H1 (cell line): ENCODE measurements around the gene SLC2A4RG. TPM values are rescaled to one million over a fixed set of nuclear protein-coding genes. Genes with fewer than 3 reads are reported as not detected.

Source experiments
- CTCF ChIA-PET: fragments of 300-600 bp; sonication (Branson Sonifier 250); formaldehyde crosslinking; loops from one replicate; lab custom pipeline; 2021; ENCODE audit not compliant: partially characterized antibody; lab: Charles Lee
- POLR2A ChIA-PET: fragments of 300-600 bp; sonication (Branson Sonifier 250); formaldehyde crosslinking; loops from one replicate; lab custom pipeline; 2021; ENCODE audit warnings: inconsistent platforms; ENCODE audit not compliant: partially characterized antibody; lab: Charles Lee
- DNase-seq, 2 experiments: peaks; one replicate each; pipeline versions ENCODE4 v3.0.0 to v3.0.0-alpha.2; 2010 to 2022; ENCODE audit warnings: low spot score in 2 of 2, low read depth in 1 of 2, mixed read lengths in 1 of 2
- FAIRE-seq: peaks from 2 replicates; lab custom pipeline; 2011; peaks lifted over from hg19 to GRCh38; lab: Jason Lieb, UNC
- H2AFZ ChIP-seq: 2 replicates; pipeline ENCODE4 v1.8.1; 2012; ENCODE audit warnings: low read length, inconsistent platforms
- H2AK5ac ChIP-seq: 2 replicates; pipeline ENCODE4 v1.6.1; 2013; ENCODE audit warnings: low read depth, low read length
- H2BK120ac ChIP-seq: replicated peaks from 2 replicates; pipeline ENCODE3; 2013; ENCODE audit warnings: low read depth, low read length, inconsistent platforms
- H2BK12ac ChIP-seq: 2 replicates; pipeline ENCODE4 v1.6.1; 2013; ENCODE audit warnings: low read depth, low read length
- H2BK15ac ChIP-seq: 2 replicates; pipeline ENCODE4 v1.6.1; 2013; ENCODE audit warnings: low read length
- H2BK20ac ChIP-seq: 2 replicates; pipeline ENCODE4 v1.6.1; 2013; ENCODE audit warnings: low read length
- H2BK5ac ChIP-seq: 2 replicates; pipeline ENCODE4 v1.6.1; 2013; ENCODE audit warnings: low read depth, low read length
- H3K14ac ChIP-seq: 2 replicates; pipeline ENCODE4 v1.6.1; 2013; ENCODE audit warnings: inconsistent platforms; ENCODE audit not compliant: insufficient read length
- H3K18ac ChIP-seq: 2 replicates; pipeline ENCODE4 v1.6.1; 2013; ENCODE audit warnings: low read length; ENCODE audit errors: extremely low read depth
- H3K23ac ChIP-seq: 2 replicates; pipeline ENCODE4 v1.6.1; 2013; ENCODE audit warnings: inconsistent platforms; ENCODE audit not compliant: insufficient read length
- H3K23me2 ChIP-seq: 2 replicates; pipeline ENCODE4 v1.6.1; 2013; ENCODE audit warnings: low read depth, low read length
- H3K27ac ChIP-seq: 2 replicates; pipeline ENCODE4 v1.6.1; 2011; ENCODE audit warnings: low read depth, low read length, inconsistent platforms
- H3K27me3 ChIP-seq, 4 experiments: replicated peaks in 1 of 4; 1 replicate in 1 of 4; 2 replicates in 3 of 4; pipeline versions ENCODE4 v1.6.1 to v1.8.1; 2011 to 2013; ENCODE audit warnings: low read length in 3 of 4, mild to moderate bottlenecking in 3 of 4, inconsistent platforms in 2 of 4, mixed read lengths in 2 of 4, moderate library complexity in 1 of 4; ENCODE audit not compliant: control insufficient read depth in 3 of 4, insufficient read depth in 3 of 4; ENCODE audit errors: extremely low read depth in 1 of 4
- H3K36me3 ChIP-seq, 4 experiments: 2 replicates each; pipeline versions ENCODE4 v1.6.1 to v1.8.1; 2011 to 2013; ENCODE audit warnings: mild to moderate bottlenecking in 4 of 4, low read length in 3 of 4, moderate library complexity in 2 of 4, control low read depth in 1 of 4, inconsistent platforms in 1 of 4; ENCODE audit not compliant: insufficient read depth in 4 of 4, control insufficient read depth in 2 of 4
- H3K4ac ChIP-seq: replicated peaks from 2 replicates; pipeline ENCODE3; 2013; ENCODE audit warnings: low read length, low read depth, mixed read lengths, inconsistent platforms; ENCODE audit not compliant: insufficient read length
- H3K4me1 ChIP-seq, 4 experiments: replicated peaks in 1 of 4; 1 replicate in 1 of 4; 2 replicates in 3 of 4; pipeline versions ENCODE4 v1.6.1 to v1.8.1; 2011 to 2013; ENCODE audit warnings: low read length in 3 of 4, inconsistent platforms in 2 of 4, mixed read lengths in 1 of 4; ENCODE audit not compliant: insufficient read depth in 4 of 4, control insufficient read depth in 3 of 4
- H3K4me2 ChIP-seq, 2 experiments: 2 replicates each; pipeline versions ENCODE4 v1.6.1 to v1.8.1; 2011 to 2013; ENCODE audit warnings: low read depth in 2 of 2, low read length in 2 of 2, control low read depth in 1 of 2, inconsistent platforms in 1 of 2, mild to moderate bottlenecking in 1 of 2; ENCODE audit not compliant: insufficient read depth in 1 of 2
- H3K4me3 ChIP-seq, 4 experiments: fragments of 200-600, 300-600 bp in 1 of 4; sonication (generic), shearing (Covaris generic), sonication (Bioruptor Twin) in 1 of 4; 2 replicates each; pipeline versions ENCODE4 v1.5.1 to v1.8.1; 2011 to 2016; ENCODE audit warnings: low read length in 4 of 4, low read depth in 3 of 4, control low read depth in 2 of 4, inconsistent platforms in 2 of 4, mild to moderate bottlenecking in 2 of 4, mixed read lengths in 1 of 4, moderate library complexity in 1 of 4; ENCODE audit not compliant: insufficient read depth in 2 of 4; ENCODE audit errors: extremely low read depth in 1 of 4
- H3K56ac ChIP-seq: replicated peaks from 2 replicates; pipeline ENCODE3; 2013; ENCODE audit warnings: low read depth, mild to moderate bottlenecking, mixed read lengths, low read length, inconsistent platforms; ENCODE audit not compliant: insufficient read length
- H3K79me1 ChIP-seq: 2 replicates; pipeline ENCODE4 v1.6.1; 2013; ENCODE audit warnings: low read depth, low read length, control low read depth
- H3K79me2 ChIP-seq, 2 experiments: 2 replicates each; pipeline versions ENCODE4 v1.6.1 to v1.8.1; 2012 to 2013; ENCODE audit warnings: low read length in 2 of 2, mild to moderate bottlenecking in 2 of 2, inconsistent platforms in 1 of 2; ENCODE audit not compliant: insufficient read depth in 2 of 2, control insufficient read depth in 1 of 2
- H3K9ac ChIP-seq, 4 experiments: replicated peaks in 1 of 4; 1 replicate in 1 of 4; 2 replicates in 3 of 4; pipeline versions ENCODE4 v1.6.1 to v1.8.1; 2011 to 2013; ENCODE audit warnings: low read depth in 3 of 4, low read length in 3 of 4, control low read depth in 2 of 4, mild to moderate bottlenecking in 2 of 4, moderate library complexity in 2 of 4, inconsistent platforms in 1 of 4; ENCODE audit errors: extremely low read depth in 1 of 4
- H3K9me3 ChIP-seq, 2 experiments: 2 replicates each; pipeline versions ENCODE4 v1.6.1 to v1.8.1; 2012 to 2013; ENCODE audit warnings: mild to moderate bottlenecking in 2 of 2, moderate library complexity in 2 of 2, control low read depth in 1 of 2, inconsistent platforms in 1 of 2, low read depth in 1 of 2, low read length in 1 of 2, mixed read lengths in 1 of 2; ENCODE audit not compliant: insufficient read depth in 2 of 2
- H4K20me1 ChIP-seq, 2 experiments: replicated peaks in 1 of 2; 2 replicates each; pipeline versions ENCODE3 to v1.8.1; 2011 to 2013; ENCODE audit warnings: inconsistent platforms in 2 of 2, low read length in 2 of 2, mild to moderate bottlenecking in 1 of 2; ENCODE audit not compliant: insufficient read depth in 2 of 2, control insufficient read depth in 1 of 2
- H4K5ac ChIP-seq: 2 replicates; pipeline ENCODE4 v1.6.1; 2013; ENCODE audit warnings: low read length, low read depth, mixed read lengths, inconsistent platforms; ENCODE audit not compliant: insufficient read length
- H4K8ac ChIP-seq: 2 replicates; pipeline ENCODE4 v1.8.0; 2013; ENCODE audit warnings: mild to moderate bottlenecking, moderate library complexity, low read length, inconsistent platforms; ENCODE audit not compliant: insufficient read depth; ENCODE audit errors: extremely low read depth
- H4K91ac ChIP-seq: replicated peaks from 2 replicates; pipeline ENCODE3; 2013; ENCODE audit warnings: low read length, mixed read lengths, inconsistent platforms; ENCODE audit not compliant: insufficient read length
- BRCA1 ChIP-seq: IDR thresholded peaks from 2 replicates; pipeline ENCODE4 v1.6.1; 2012; ENCODE audit warnings: low read depth, low read length, improper control_type of control experiment
- CTBP2 ChIP-seq: IDR thresholded peaks from 2 replicates; pipeline ENCODE4 v1.7.0; 2011; ENCODE audit warnings: borderline replicate concordance, mild to moderate bottlenecking, moderate library complexity, mixed read lengths, low read length; ENCODE audit not compliant: insufficient read depth, insufficient read length
- JUN ChIP-seq: IDR thresholded peaks from 2 replicates; pipeline ENCODE4 v1.6.1; 2011; ENCODE audit warnings: low read depth, mild to moderate bottlenecking, improper control_type of control experiment, low read length
- POLR2A ChIP-seq, 2 experiments: IDR thresholded peaks; 1 replicate in 1 of 2; 2 replicates in 1 of 2; pipeline ENCODE4 v1.6.1; 2011; ENCODE audit warnings: low read depth in 2 of 2, low read length in 2 of 2, mild to moderate bottlenecking in 2 of 2; ENCODE audit errors: control extremely low read depth in 1 of 2
- SRF ChIP-seq: IDR thresholded peaks from 2 replicates; pipeline ENCODE4 v1.6.1; 2011; ENCODE audit warnings: mild to moderate bottlenecking, low read depth, low read length, moderate library complexity
- TAF1 ChIP-seq: IDR thresholded peaks from 2 replicates; pipeline ENCODE4 v1.6.1; 2011; ENCODE audit warnings: mild to moderate bottlenecking, low read depth, low read length
- TEAD4 ChIP-seq: IDR thresholded peaks from 2 replicates; pipeline ENCODE4 v1.6.1; 2012; ENCODE audit warnings: low read depth, low read length, inconsistent platforms, mixed read lengths
- WGBS, 2 experiments: shearing (Covaris generic) in 1 of 2; methylation state at CpG; one replicate each; pipeline versions ENCODE4 v1.1.6 to v1.1.7; 2013 to 2015; ENCODE audit warnings: low lambda C conversion rate in 2 of 2, mixed read lengths in 2 of 2, inconsistent platforms in 1 of 2, low coverage in 1 of 2, missing lambda C conversion rate in 1 of 2; ENCODE audit not compliant: insufficient replicate concordance in 2 of 2, insufficient coverage in 1 of 2, insufficient read length in 1 of 2; ENCODE audit errors: extremely low coverage in 1 of 2, missing lambda C conversion rate in 1 of 2; 5-methylcytosine and 5-hydroxymethylcytosine counted together
- polyA plus RNA-seq, 7 experiments: library from polyadenylated mRNA; depleted of rRNA in 3 of 7; stranded (reverse) in 5 of 7; unstranded in 2 of 7; fragments of >200 nt in 5 of 7; fragments of 200-250 nt in 2 of 7; gene quantifications; 1 replicate in 5 of 7; 2 replicates in 1 of 7; 4 replicates in 1 of 7; pipeline versions ENCODE4 v1.2.1 to v1.2.3, GENCODE V29; 2011 to 2013; ENCODE audit warnings: missing spikeins in 2 of 7, mixed read lengths in 2 of 7
- total RNA-seq: library from RNA; stranded (reverse); fragmentation: NEBNext Ultra II Directional; extraction: Animal tissue kit (Norgen Biotek cat#: 25700); gene quantifications from 2 replicates; pipeline ENCODE4 v1.2.1, GENCODE V29; 2021
- TF ChIP-seq, protein P1 (sequence below): IDR thresholded peaks from 2 replicates; pipeline ENCODE4 v1.6.1; 2012; ENCODE audit warnings: low read length, inconsistent platforms

Gene SLC2A4RG
- total and polyA plus RNA-seq, 2 of the 8 experiments (the other 6 are each of a cell fraction or from before 2014, with no cell fraction given): 15.9 to 29.1 TPM

- FAIRE-seq: no peak
- Histone ChIP-seq H3K9ac (no peak overlapping the region), H2AK5ac (no peak overlapping the region)
Measured at GRCh38 chr20:63714858-63715257, 24.7 kb upstream of the SLC2A4RG start.

More at GRCh38 chr20:63714858-63715257, 24.7 kb upstream of the SLC2A4RG start:
- no peak overlapping the region for H3K4me3 ChIP-seq
- peaks cover 2 to 20% (median 9%) of the 10 kb centered on the region in 4 experiments for H3K36me3 ChIP-seq
- H3K4me2 ChIP-seq: no peak overlapping the region
- no peaks in the 10 kb centered on the region for H3K9me3 ChIP-seq
- no peak overlapping the region for H2BK12ac ChIP-seq
- no peak overlapping the region for H3K18ac ChIP-seq
- H3K23ac ChIP-seq: no peak overlapping the region
- H3K27ac ChIP-seq: no peak overlapping the region
- peaks cover 0 to 61% of the 10 kb centered on the region in 2 experiments; a peak in 2 of 4 replicates for H3K79me2 ChIP-seq
- WGBS, 2 experiments: 99% methylated on average over 5 of the region's 5 CpGs; no CpG with 5 or more reads in 1 of the 2 experiments
- no peak overlapping the region for H4K8ac ChIP-seq
- H3K79me1 ChIP-seq: 0 out of 2 replicates have a peak, but pooled peaks cover 4% of the 10 kb centered on the region
- H2AFZ ChIP-seq: no peak overlapping the region
- no peak overlapping the region for H3K14ac ChIP-seq
- H3K23me2 ChIP-seq: no peaks in the 10 kb centered on the region
- H2BK20ac ChIP-seq: no peak overlapping the region
- peaks cover 0 to 4% of the 10 kb centered on the region in 2 experiments for H4K20me1 ChIP-seq
- H3K4me1 ChIP-seq: no peaks in the 10 kb centered on the region
- H4K5ac ChIP-seq: no peak overlapping the region
- no peak for DNase-seq
- H3K4ac ChIP-seq: no peak overlapping the region
- H2BK15ac ChIP-seq: no peak overlapping the region
- TF ChIP-seq JUN (no peak), BRCA1 (no peak), SRF (no peak), POLR2A (IDR thresholded peaks at IDR 0.05; ENCODE audit: control extremely low read depth in 1 of 2, low read depth in 2 of 2, low read length in 2 of 2) (no peak), TEAD4 (no peak), CTBP2 (no peak), TAF1 (no peak)
- TF ChIP-seq, protein P1, sequence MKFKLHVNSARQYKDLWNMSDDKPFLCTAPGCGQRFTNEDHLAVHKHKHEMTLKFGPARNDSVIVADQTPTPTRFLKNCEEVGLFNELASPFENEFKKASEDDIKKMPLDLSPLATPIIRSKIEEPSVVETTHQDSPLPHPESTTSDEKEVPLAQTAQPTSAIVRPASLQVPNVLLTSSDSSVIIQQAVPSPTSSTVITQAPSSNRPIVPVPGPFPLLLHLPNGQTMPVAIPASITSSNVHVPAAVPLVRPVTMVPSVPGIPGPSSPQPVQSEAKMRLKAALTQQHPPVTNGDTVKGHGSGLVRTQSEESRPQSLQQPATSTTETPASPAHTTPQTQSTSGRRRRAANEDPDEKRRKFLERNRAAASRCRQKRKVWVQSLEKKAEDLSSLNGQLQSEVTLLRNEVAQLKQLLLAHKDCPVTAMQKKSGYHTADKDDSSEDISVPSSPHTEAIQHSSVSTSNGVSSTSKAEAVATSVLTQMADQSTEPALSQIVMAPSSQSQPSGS: no peak
- no peaks in the 10 kb centered on the region for H3K27me3 ChIP-seq
- no peak overlapping the region for H4K91ac ChIP-seq
- POLR2A ChIA-PET: interaction anchor here (1.3 kb wide), 1 partner anchor 12 kb away, joined by 3 read pairs; no protein-coding TSS in a partner anchor
- CTCF ChIA-PET: no interaction called here
- H2BK5ac ChIP-seq: no peak overlapping the region
- no peak overlapping the region for H2BK120ac ChIP-seq
- H3K56ac ChIP-seq: no peak overlapping the region
